Measurements from ENCODE around the gene NFXL1.

DNA sequence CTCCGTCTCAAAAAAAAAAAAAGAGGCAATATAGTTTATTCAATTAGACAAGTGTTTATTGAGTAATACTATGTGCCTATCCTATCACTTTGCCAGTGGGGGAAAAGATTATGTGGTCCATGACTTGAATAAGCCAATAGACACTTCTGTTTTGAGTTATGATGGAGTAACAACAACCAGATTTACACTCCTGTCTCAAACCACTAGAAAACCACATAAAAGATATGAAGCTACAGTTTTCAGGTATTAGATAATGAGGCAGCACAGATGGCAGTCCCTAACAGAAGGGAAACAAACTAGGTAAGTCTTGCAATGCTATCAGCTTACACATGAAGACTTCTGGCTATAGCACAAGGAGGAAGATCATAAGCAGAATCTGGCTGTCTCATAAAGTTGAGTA, 22.5 kb downstream of the NFXL1 start:
- TF ChIP-seq, protein P1, sequence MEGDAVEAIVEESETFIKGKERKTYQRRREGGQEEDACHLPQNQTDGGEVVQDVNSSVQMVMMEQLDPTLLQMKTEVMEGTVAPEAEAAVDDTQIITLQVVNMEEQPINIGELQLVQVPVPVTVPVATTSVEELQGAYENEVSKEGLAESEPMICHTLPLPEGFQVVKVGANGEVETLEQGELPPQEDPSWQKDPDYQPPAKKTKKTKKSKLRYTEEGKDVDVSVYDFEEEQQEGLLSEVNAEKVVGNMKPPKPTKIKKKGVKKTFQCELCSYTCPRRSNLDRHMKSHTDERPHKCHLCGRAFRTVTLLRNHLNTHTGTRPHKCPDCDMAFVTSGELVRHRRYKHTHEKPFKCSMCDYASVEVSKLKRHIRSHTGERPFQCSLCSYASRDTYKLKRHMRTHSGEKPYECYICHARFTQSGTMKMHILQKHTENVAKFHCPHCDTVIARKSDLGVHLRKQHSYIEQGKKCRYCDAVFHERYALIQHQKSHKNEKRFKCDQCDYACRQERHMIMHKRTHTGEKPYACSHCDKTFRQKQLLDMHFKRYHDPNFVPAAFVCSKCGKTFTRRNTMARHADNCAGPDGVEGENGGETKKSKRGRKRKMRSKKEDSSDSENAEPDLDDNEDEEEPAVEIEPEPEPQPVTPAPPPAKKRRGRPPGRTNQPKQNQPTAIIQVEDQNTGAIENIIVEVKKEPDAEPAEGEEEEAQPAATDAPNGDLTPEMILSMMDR (IDR thresholded peaks at IDR 0.05), result no peak
- TF ChIP-seq EP300 (IDR thresholded peaks at IDR 0.05), result no peak
